Endothelial cell of umbilical vein (primary cell): ENCODE results near the gene DACT2. TPM values are rescaled to one million over a fixed set of nuclear protein-coding genes. Genes with fewer than 3 reads are reported as not detected.

Experiments
- BruUV-seq: library from RNA; stranded (reverse); fragments of 400-500 nt; replicated peaks from 2 replicates; lab custom pipeline; 2021; lab: Mats Ljungman, UMichigan
- CTCF ChIA-PET: fragments of 300-600, 350-600 bp; sonication (Branson Sonifier 250); formaldehyde crosslinking; loops from one replicate; lab custom pipeline; 2021; ENCODE audit warnings: antibody characterized with exemption, inconsistent platforms; lab: Charles Lee
- POLR2A ChIA-PET: fragments of 300-600, 350-600 bp; sonication (Branson Sonifier 250); formaldehyde crosslinking; loops from one replicate; lab custom pipeline; 2021; ENCODE audit warnings: antibody characterized with exemption, inconsistent platforms; lab: Charles Lee
- DNase-seq: peaks from one replicate; pipeline ENCODE4 v3.0.0-alpha.2; 2011; ENCODE audit warnings: low read depth, low spot score
- FAIRE-seq: peaks from 2 replicates; lab custom pipeline; 2011; peaks lifted over from hg19 to GRCh38; lab: Jason Lieb, UNC
- H2AFZ ChIP-seq: 2 replicates; pipeline ENCODE4 v1.6.0; 2012; ENCODE audit warnings: low read depth, low read length, control low read depth, inconsistent platforms
- H3K27ac ChIP-seq: 2 replicates; pipeline ENCODE4 v1.5.1; 2011; ENCODE audit warnings: low read depth, mild to moderate bottlenecking, control low read depth, low read length, moderate library complexity; ENCODE audit not compliant: insufficient read depth
- H3K27me3 ChIP-seq, 2 experiments: 2 replicates each; pipeline versions ENCODE4 v1.6.0 to v1.6.1; 2011; ENCODE audit warnings: low read length in 2 of 2, mixed read lengths in 1 of 2; ENCODE audit not compliant: control insufficient read depth in 2 of 2, insufficient read depth in 2 of 2
- H3K36me3 ChIP-seq, 2 experiments: 2 replicates in 1 of 2; 3 replicates in 1 of 2; pipeline ENCODE4 v1.5.1; 2011; ENCODE audit warnings: low read length in 2 of 2, mild to moderate bottlenecking in 1 of 2, moderate library complexity in 1 of 2; ENCODE audit not compliant: control insufficient read depth in 2 of 2, insufficient read depth in 2 of 2; ENCODE audit errors: extremely low read depth in 1 of 2
- H3K4me1 ChIP-seq: 3 replicates; pipeline ENCODE4 v1.5.1; 2011; ENCODE audit warnings: mild to moderate bottlenecking, low read length; ENCODE audit not compliant: control insufficient read depth, insufficient read depth; ENCODE audit errors: extremely low read depth
- H3K4me2 ChIP-seq: 2 replicates; pipeline ENCODE4 v1.6.1; 2011; ENCODE audit warnings: low read length, control low read depth, mixed read lengths; ENCODE audit not compliant: insufficient read depth
- H3K4me3 ChIP-seq, 3 experiments: fragments of 200-600 bp in 1 of 3; sonication (generic), shearing (Covaris generic) in 1 of 3; replicated peaks in 1 of 3; 2 replicates each; pipeline ENCODE4 v1.5.1; 2011 to 2016; ENCODE audit warnings: control low read depth in 3 of 3, low read length in 3 of 3, mild to moderate bottlenecking in 2 of 3, inconsistent platforms in 1 of 3, low read depth in 1 of 3, moderate library complexity in 1 of 3; ENCODE audit not compliant: insufficient read depth in 1 of 3
- H3K79me2 ChIP-seq: 2 replicates; pipeline ENCODE4 v1.6.0; 2012; ENCODE audit warnings: low read length, inconsistent platforms; ENCODE audit not compliant: control insufficient read depth, insufficient read depth
- H3K9ac ChIP-seq: replicated peaks from 2 replicates; pipeline ENCODE3; 2011; ENCODE audit warnings: low read length, control low read depth; ENCODE audit not compliant: insufficient read depth; ENCODE audit errors: extremely low read depth
- H3K9me1 ChIP-seq: replicated peaks from 3 replicates; pipeline ENCODE4 v1.6.0; 2011; ENCODE audit warnings: mild to moderate bottlenecking, low read length; ENCODE audit not compliant: control insufficient read depth, insufficient read depth; ENCODE audit errors: extremely low read depth
- H3K9me3 ChIP-seq: replicated peaks from 2 replicates; pipeline ENCODE4 v1.5.1; 2012; ENCODE audit warnings: low read length, inconsistent platforms; ENCODE audit not compliant: control insufficient read depth, insufficient read depth
- H4K20me1 ChIP-seq: replicated peaks from 2 replicates; pipeline ENCODE3; 2011; ENCODE audit warnings: mild to moderate bottlenecking, low read length; ENCODE audit not compliant: control insufficient read depth, insufficient read depth; ENCODE audit errors: extremely low read depth
- CTCF ChIP-seq, 2 donors: IDR thresholded peaks; 1 replicate in 1 of 2; 2 replicates in 1 of 2; pipeline ENCODE4 v1.5.1; 2011; ENCODE audit warnings: low read length in 2 of 2, mild to moderate bottlenecking in 2 of 2, moderate library complexity in 2 of 2, control low read depth in 1 of 2, inconsistent platforms in 1 of 2, low read depth in 1 of 2; ENCODE audit not compliant: insufficient read depth in 1 of 2; ENCODE audit errors: extremely low read depth in 1 of 2
- EZH2 ChIP-seq: IDR thresholded peaks from 2 replicates; pipeline ENCODE4 v1.6.1; 2012; ENCODE audit warnings: borderline replicate concordance, low read depth, mild to moderate bottlenecking, moderate library complexity, low read length, inconsistent platforms; ENCODE audit not compliant: severe bottlenecking
- FOS ChIP-seq: IDR thresholded peaks from 2 replicates; pipeline ENCODE4 v1.6.1; 2011; ENCODE audit warnings: mild to moderate bottlenecking, low read length, moderate library complexity, borderline replicate concordance; ENCODE audit not compliant: insufficient read depth
- GATA2 ChIP-seq: IDR thresholded peaks from 2 replicates; pipeline ENCODE4 v1.7.0; 2011; ENCODE audit warnings: low read depth, mild to moderate bottlenecking, moderate library complexity, mixed read lengths, low read length; ENCODE audit not compliant: insufficient read length, insufficient read depth
- JUN ChIP-seq: IDR thresholded peaks from 2 replicates; pipeline ENCODE4 v1.6.1; 2011; ENCODE audit warnings: borderline replicate concordance, low read depth; ENCODE audit not compliant: insufficient read length, insufficient read depth
- MYC ChIP-seq: IDR thresholded peaks from one replicate; pipeline ENCODE4 v1.6.1; 2011; ENCODE audit warnings: mild to moderate bottlenecking, low read depth, low read length
- POLR2A ChIP-seq: IDR thresholded peaks from 2 replicates; pipeline ENCODE4 v1.6.1; 2012; ENCODE audit warnings: low read depth, mild to moderate bottlenecking, control low read depth, low read length
- POLR2AphosphoS5 ChIP-seq: IDR thresholded peaks from 2 replicates; pipeline ENCODE4 v1.6.1; 2012; ENCODE audit warnings: low read depth, mild to moderate bottlenecking, control low read depth, low read length, moderate library complexity; ENCODE audit not compliant: insufficient read depth
- dilution Hi-C: fragments of 300-500 bp; cut with MboI; formaldehyde crosslinking; loops from one replicate; pipeline ENCODE4 v1.15.0; 2019; ENCODE audit warnings: low sequenced_read_pairs; ENCODE audit not compliant: extremely low pct_ligation_motif_present
- intact Hi-C: fragments of 100-400 bp; cut with micrococcal nuclease; formaldehyde crosslinking; loops from one replicate; pipeline ENCODE4 v1.10.0; 2022
- polyA plus RNA-seq, 4 experiments: library from polyadenylated mRNA; depleted of rRNA in 3 of 4; stranded (reverse) in 3 of 4; unstranded in 1 of 4; fragments of >200 nt; gene quantifications; 2 replicates each; pipeline versions ENCODE4 v1.2.1 to v1.2.3, GENCODE V29; 2011 to 2012; ENCODE audit warnings: missing spikeins in 1 of 4
- total RNA-seq: library from RNA; stranded (reverse); gene quantifications from 2 replicates; pipeline ENCODE4 v1.2.3, GENCODE V29; 2021
- TF ChIP-seq, protein P1 (sequence below): IDR thresholded peaks from 2 replicates; pipeline ENCODE4 v1.6.1; 2011; ENCODE audit not compliant: insufficient read depth, insufficient read length

DACT2 gene
- total and polyA plus RNA-seq, 2 donors (not counting 3 experiments of a cell fraction or from before 2014, with no cell fraction given) = not detected

DNA sequence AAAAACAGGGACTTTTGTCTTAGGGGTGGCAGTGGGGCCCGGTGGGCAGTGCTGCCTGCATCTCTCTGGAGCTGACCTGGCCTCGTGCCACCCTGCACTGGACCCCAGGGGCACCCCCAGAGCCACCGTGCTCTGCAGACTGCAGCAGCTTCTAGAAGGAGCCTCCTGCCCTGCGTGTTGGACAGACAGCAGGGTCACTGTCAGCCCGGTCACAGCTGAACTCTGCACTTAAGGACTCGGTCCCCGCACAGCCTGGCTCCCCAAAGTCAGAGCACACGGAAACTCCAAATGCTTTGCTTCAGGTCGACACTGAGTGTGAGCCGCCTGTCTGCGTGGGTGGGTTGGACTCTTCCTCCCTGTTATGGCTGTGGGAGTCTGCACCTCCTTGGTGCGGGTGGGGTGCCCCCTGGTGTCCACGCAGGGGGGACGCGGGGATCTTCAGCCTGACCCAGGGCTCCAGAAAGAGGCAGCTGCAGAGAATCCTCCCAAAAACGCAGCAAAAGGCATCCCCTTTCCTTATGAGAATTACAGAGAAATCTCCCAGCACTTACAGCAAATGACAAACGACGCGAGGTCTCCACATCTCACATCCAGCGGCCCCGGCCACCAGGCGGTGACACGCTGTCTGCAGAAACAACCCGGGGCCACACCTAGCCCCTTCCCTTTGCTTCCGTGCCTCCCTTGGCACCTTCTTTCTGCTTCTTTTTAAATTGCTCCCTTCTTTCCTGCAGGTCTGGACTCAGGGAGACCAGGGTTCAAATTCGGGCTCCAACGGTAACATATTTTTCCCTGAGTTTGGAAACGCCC, 36.3 kb upstream of the DACT2 start:
- Histone ChIP-seq H3K4me3 (no peak overlapping the region), H3K36me3 (no peaks in the 10 kb centered on the region), H3K79me2 (no peaks in the 10 kb centered on the region), H3K27me3 (no peaks in the 10 kb centered on the region), H3K9me1 (no peaks in the 10 kb centered on the region), H2AFZ (no peak overlapping the region), H4K20me1 (no peaks in the 10 kb centered on the region), H3K27ac (no peak overlapping the region), H3K4me1 (no peaks in the 10 kb centered on the region), H3K9ac (no peak overlapping the region), H3K4me2 (no peak overlapping the region), H3K9me3 (no peaks in the 10 kb centered on the region)
- TF ChIP-seq FOS (no peak), CTCF (IDR thresholded peaks at IDR 0.05; ENCODE audit: extremely low read depth in 1 of 2, insufficient read depth in 1 of 2, low read depth in 1 of 2, low read length in 2 of 2) (peak; percentile 21 to 37)
- no peak for DNase-seq
- dilution Hi-C loops = no loop called here
- ChIA-PET POLR2A (no interaction called here), CTCF (no interaction called here)
- BruUV-seq = no TSS peak
- intact Hi-C loops = no loop called here
- no peak for FAIRE-seq

- TF ChIP-seq FOS = no peak
- no peak for TF ChIP-seq JUN
- TF ChIP-seq POLR2AphosphoS5 = no peak
- TF ChIP-seq CTCF (IDR thresholded peaks at IDR 0.05; ENCODE audit: extremely low read depth in 1 of 2, insufficient read depth in 1 of 2, low read depth in 1 of 2, low read length in 2 of 2) = no peak
- TF ChIP-seq, protein P1, sequence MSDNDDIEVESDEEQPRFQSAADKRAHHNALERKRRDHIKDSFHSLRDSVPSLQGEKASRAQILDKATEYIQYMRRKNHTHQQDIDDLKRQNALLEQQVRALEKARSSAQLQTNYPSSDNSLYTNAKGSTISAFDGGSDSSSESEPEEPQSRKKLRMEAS = no peak
- no peak for TF ChIP-seq MYC
- no peak for TF ChIP-seq GATA2
- no peak for TF ChIP-seq EZH2
- TF ChIP-seq POLR2A = no peak
- no peaks in the 10 kb centered on the region for H3K9me1 ChIP-seq
- H3K27me3 ChIP-seq = no peaks in the 10 kb centered on the region
- H2AFZ ChIP-seq = no peak overlapping the region
- H3K9me3 ChIP-seq = no peaks in the 10 kb centered on the region
- intact Hi-C loops = no loop called here
- ChIA-PET CTCF (no interaction called here), POLR2A (no interaction called here)
- H3K79me2 ChIP-seq = no peaks in the 10 kb centered on the region
- no peaks in the 10 kb centered on the region for H3K36me3 ChIP-seq
- H3K4me2 ChIP-seq = no peak overlapping the region
- H3K9ac ChIP-seq = no peak overlapping the region
- DNase-seq = no peak
- no peak overlapping the region for H3K27ac ChIP-seq
- BruUV-seq = no TSS peak
- no peaks in the 10 kb centered on the region for H3K4me1 ChIP-seq
- H4K20me1 ChIP-seq = no peaks in the 10 kb centered on the region
- dilution Hi-C loops = no loop called here
- H3K4me3 ChIP-seq = no peak overlapping the region
- no peak for FAIRE-seq
Measured at GRCh38 chr6:168354338-168354737, 34.8 kb upstream of the DACT2 start.
